Fibroblast of peridontal ligament (primary cell): ENCODE data around the gene LZTFL1.

ENCODE experiments used
- DNase-seq: peaks from one replicate; pipeline ENCODE4 v3.0.0-alpha.2; 2010; ENCODE audit errors: extremely low read depth

The LZTFL1 gene

GRCh38 chr3:45807681-45808540 lies 34.0 kb downstream of the LZTFL1 start:
- DNase-seq, result peak; percentile 11

GRCh38 chr3:45807133-45807532 lies 34.8 kb downstream of the LZTFL1 start:
- DNase-seq, result no peak

GRCh38 chr3:45806072-45806471 lies 35.8 kb downstream of the LZTFL1 start:
- DNase-seq, result no peak

- no peak for DNase-seq
These were observed 38.5 kb downstream of the LZTFL1 start for GRCh38 chr3:45803252-45803935.

DNA sequence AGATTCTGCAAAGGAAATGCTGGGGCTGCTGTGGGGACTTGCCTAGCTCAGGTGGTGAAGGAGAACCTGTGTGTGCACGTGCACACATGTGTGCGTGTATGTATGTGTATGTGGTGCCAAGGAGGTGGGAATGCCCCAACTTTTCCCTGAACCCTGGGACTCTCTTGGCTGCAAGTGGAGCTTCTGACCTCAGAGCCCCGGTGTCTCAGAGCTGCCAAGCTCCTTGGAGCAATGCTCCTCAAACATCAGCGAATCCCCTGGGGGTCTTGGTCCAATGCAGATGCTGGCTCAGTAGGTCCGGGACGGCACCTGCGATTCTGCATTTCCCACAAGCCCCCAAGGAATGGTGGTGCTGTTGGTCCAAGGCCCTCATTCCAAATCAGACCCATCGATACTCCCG lies 39.8 kb downstream of the LZTFL1 start:
- DNase-seq, result no peak

DNA sequence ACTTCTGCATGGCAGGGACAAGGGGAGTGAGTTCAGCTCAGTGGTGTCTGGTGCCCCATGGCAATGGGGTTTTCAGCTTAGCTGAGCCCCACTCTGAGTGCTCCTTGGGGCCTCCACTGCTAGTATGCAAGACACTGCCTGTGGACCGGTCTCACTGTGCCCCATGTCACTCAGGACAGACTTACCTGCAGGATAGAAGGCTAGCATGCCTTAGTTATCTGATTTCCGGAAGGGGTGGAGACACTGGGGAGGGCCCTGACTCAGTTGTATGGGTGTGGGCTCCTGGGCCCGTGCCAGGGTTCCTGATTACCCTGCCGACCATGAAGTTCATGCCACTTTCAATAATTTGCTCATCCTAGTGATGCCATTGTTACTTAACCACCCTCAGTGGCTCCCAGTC lies 41.3 kb downstream of the LZTFL1 start:
- DNase-seq, result no peak

GRCh38 chr3:45799586-45799985 lies 42.3 kb downstream of the LZTFL1 start:
- no peak for DNase-seq

- no peak for DNase-seq
These were observed 43.9 kb downstream of the LZTFL1 start for GRCh38 chr3:45798034-45798433.

DNA sequence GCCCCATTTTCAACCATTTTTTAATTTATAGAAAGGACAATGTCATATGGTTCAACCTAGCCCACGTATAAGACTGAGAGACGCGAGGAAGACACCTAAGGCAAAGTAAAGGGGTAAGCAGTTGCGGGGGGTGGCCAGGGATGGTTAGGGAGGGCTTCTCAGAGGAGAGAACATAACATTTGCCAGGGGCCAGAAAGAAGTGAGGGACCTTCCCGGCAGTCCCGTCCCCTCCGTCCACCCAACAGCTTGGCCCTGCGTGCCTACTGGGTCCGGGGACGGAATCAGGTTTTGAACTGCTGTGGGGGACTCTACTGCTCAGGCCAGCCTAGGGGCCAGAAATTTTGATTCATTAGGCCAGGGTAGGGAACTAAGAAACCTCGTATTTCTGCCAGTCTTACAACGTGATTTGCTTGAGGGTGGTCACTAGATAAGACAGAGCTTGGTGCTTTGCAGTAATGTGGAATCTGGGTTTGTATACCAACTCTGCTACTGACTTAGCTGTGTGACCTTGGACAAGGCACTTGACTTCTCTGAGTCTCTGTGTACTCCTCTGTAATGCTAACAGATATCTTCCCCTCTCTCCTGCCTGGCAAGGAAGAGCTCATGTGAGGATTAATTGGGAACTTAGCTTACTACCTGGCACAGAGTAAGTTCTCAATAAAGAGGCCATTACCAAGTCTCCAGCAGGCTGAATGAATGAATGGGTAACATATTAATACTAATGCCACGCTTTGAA lies 44.8 kb downstream of the LZTFL1 start:
- DNase-seq, result no peak

DNA sequence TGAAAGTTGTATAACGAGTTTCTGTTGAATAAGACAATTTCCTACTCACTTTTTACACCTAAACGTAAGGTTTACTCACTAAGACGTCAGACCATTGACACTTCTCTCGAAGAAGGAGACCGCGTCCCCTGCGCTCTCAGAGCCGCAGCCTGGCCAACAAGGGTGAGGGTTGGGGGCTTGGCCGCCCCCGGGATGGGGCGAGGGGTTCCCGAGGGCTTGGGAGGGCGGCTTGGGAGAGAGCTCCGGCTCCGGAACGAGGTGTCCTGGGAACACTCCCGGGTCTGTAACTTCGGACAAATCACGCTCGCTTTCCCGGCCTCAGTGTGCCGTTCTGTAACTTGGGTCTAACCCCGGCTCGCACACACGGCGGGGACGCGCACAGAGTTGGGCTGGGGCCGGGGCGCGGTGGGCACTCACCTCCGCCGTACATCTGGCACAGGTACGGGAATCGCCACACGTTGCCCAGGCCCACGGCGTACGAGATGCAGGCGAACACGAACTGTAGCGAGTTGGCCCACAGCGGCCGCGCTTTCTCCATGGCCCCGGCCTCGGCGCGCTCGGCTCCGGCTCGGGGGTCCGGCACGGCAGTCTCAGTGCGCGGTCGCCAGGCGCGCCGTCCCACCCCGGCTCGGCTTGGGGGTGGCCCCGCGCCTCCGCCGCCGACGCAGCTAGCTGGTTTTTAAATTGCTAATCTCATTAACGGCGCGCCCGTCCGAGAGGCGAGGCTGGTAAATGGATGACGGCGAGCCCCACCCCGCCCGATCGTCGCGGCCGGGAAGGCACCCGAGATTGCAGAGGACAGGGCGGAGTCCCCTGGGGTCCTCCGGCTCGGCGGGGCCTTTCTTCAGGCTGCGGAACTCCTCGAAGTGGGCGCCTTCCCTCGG lies 45.8 kb downstream of the LZTFL1 start, which contains the start of gene SLC6A20:
Gene SLC6A20 (minus strand): TSS at position 655 of the 884 bp plus-strand sequence. CDS start 117 bp downstream, at position 538.
- DNase-seq, result no peak

DNA sequence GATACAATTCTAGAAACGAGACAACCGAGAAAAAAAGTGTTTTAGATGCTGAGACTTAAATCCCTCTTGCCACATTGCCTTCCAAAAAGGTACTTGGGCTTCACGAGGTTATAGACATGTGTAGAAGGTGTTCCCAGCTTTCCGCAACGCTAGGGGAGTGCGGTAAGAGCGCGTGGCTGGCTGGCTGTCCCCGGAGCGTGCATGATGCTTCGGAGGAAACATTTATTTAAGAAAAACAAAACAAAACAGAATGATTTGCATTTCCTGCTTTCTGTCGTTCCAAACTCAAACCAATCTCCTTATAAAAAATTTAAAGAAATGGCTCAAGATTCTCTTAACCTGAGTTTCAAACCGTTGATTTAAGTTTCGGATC lies 46.4 kb downstream of the LZTFL1 start:
- DNase-seq, result peak; percentile 43

- no peak for DNase-seq
These were observed 47.3 kb downstream of the LZTFL1 start for GRCh38 chr3:45794660-45795059.

DNA sequence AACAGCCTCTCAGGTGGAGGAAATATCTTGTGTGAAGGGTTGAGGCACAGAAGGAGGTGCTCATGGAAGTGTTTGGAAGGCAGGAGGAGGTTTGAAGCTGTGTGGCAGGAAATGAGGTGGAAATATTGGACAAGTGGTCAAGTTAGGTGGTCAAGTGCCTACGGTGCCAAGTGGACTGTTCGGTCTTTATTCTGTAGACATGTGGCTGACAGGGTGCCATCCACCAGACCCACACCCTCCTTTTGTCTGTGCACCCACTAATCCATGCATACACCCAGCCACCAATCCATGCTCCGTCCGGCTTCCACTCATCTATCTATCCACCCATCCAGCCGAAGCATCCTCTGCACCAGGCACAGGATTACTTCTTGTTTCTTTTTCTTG lies 47.8 kb downstream of the LZTFL1 start:
- DNase-seq, result no peak

GRCh38 chr3:45793482-45794176 lies 48.3 kb downstream of the LZTFL1 start:
- DNase-seq, result no peak

- no peak for DNase-seq
These were observed 49.3 kb downstream of the LZTFL1 start for GRCh38 chr3:45792516-45793172.

DNA sequence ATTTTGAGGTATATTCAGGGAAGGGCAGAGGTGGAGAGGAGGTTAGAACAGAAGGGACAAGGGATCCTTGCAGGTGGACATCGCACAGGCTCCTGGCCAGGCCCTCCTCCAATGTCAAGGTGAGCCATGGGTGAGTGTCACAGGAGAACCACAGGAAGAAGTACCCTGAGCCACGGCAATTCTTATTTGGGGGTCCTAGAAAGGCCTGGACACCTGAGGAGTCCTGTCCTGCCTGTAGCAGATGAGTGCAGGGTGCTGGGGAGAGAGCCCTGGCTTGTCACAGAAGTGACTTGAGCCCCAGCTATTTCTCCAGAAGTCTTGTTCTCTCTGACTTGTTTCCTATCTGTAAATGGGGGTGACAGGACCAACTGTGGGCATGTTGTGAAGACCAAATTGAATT lies 49.9 kb downstream of the LZTFL1 start:
- DNase-seq, result no peak

DNA sequence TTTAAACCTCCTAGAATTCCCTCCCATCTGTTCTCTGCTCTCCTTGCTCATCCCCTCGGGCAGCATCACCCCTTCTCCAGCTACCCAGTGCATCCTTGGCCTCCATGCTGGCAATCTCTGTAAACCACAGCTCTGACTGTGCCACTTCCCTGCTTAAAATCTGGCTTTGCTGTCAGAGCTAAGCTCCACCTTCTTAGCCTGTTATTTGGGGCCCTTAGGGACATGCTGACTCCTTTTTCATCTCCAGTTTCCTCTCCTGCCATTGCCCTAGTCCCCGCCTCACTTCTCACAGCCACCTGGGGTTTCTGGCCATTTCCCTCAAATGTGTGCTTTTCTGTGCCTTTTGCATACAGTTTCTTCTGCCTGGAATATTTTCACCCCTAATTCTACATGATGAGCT lies 51.3 kb downstream of the LZTFL1 start:
- no peak for DNase-seq

DNA sequence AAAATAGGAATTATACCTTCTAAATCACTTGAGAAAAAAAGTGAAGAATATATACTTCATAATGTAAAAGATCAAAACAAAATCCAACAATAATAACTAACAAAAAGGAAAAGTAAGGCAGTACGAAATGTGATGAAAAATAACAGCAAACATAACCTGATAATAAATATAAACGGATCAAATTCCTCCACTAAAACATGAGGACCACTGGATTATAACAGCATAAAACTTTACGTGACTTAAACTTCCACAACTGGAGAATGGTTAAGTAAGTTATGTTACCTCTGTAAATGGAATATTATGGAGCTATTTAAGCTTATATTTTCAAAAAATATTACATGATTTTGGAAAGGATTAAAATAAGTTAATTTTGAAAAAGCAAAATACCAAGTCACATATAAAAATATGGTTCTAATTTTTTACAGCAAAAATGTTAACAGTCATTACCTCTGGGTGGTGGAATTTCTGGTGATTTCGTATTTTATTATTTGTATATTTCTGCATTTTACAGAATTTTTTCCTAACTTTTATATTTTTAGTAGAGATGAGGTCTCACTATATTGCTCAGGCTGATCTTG lies 52.6 kb downstream of the LZTFL1 start:
- DNase-seq, result no peak

GRCh38 chr3:45787551-45787950 lies 54.4 kb downstream of the LZTFL1 start:
- no peak for DNase-seq
